SK-N-SH (cell line): ENCODE results near the gene PLOD2. TPM values are rescaled to one million over a fixed set of nuclear protein-coding genes. Genes with fewer than 3 reads are reported as not detected.

Experiments used
- CTCF ChIA-PET: fragments of 300-600, 350-600 bp; formaldehyde crosslinking; extraction: SDS; loops from one replicate; lab custom pipeline; 2021; lab: Yijun Ruan, JAX
- POLR2A ChIA-PET: fragments of 350-600 bp; sonication (Branson Sonifier 250); formaldehyde crosslinking; extraction: SDS; loops from one replicate; lab custom pipeline; 2020; ENCODE audit warnings: antibody characterized with exemption, inconsistent platforms; lab: Yijun Ruan, JAX
- DNase-seq: peaks from one replicate; pipeline ENCODE4 v3.0.0; 2012
- H2AFZ ChIP-seq: fragments of 200-600 bp; sonication (generic); 2 replicates; pipeline ENCODE4 v1.8.1; 2016; ENCODE audit warnings: antibody characterized with exemption, mild to moderate bottlenecking, low read depth
- H3F3A ChIP-seq: fragments of 200-600 bp; sonication (generic); replicated peaks from 2 replicates; pipeline ENCODE3; 2016; ENCODE audit warnings: antibody characterized with exemption, mild to moderate bottlenecking; ENCODE audit not compliant: insufficient read depth
- H3K27ac ChIP-seq, 2 experiments: fragments of 200-500 bp in 1 of 2; fragments of 200-600 bp in 1 of 2; sonication (Bioruptor generic) in 1 of 2; sonication (generic), shearing (Covaris generic) in 1 of 2; 2 replicates each; pipeline versions ENCODE4 v1.5.1 to v1.6.1; 2014 to 2016; ENCODE audit warnings: low read depth in 2 of 2, inconsistent platforms in 1 of 2, low read length in 1 of 2, mild to moderate bottlenecking in 1 of 2, mixed read lengths in 1 of 2
- H3K27me3 ChIP-seq: fragments of 200-600 bp; sonication (generic), shearing (Covaris generic); 2 replicates; pipeline ENCODE4 v1.6.1; 2016; ENCODE audit warnings: mixed run types; ENCODE audit not compliant: insufficient read depth
- H3K36me3 ChIP-seq, 2 experiments: fragments of 200-500 bp in 1 of 2; fragments of 200-600 bp in 1 of 2; sonication (Bioruptor generic) in 1 of 2; sonication (generic) in 1 of 2; replicated peaks in 1 of 2; 2 replicates each; pipeline versions ENCODE3 to v1.5.1; 2014 to 2016; ENCODE audit warnings: low read length in 1 of 2, mild to moderate bottlenecking in 1 of 2; ENCODE audit not compliant: insufficient read depth in 2 of 2, control insufficient read depth in 1 of 2
- H3K4me1 ChIP-seq, 2 experiments: fragments of 200-500 bp in 1 of 2; fragments of 200-600 bp in 1 of 2; sonication (Bioruptor generic) in 1 of 2; sonication (generic), shearing (Covaris generic) in 1 of 2; 2 replicates each; pipeline versions ENCODE4 v1.5.1 to v1.6.1; 2014 to 2016; ENCODE audit warnings: low read depth in 1 of 2, low read length in 1 of 2, mixed run types in 1 of 2; ENCODE audit not compliant: insufficient read depth in 2 of 2, control insufficient read depth in 1 of 2
- H3K4me2 ChIP-seq: fragments of 200-600 bp; sonication (generic), shearing (Covaris generic); 2 replicates; pipeline ENCODE4 v1.6.1; 2017; ENCODE audit warnings: mixed run types
- H3K4me3 ChIP-seq, 2 experiments: fragments of 200-500 bp in 1 of 2; fragments of 200-600 bp in 1 of 2; sonication (Bioruptor generic) in 1 of 2; sonication (generic), shearing (Covaris generic) in 1 of 2; 2 replicates each; pipeline versions ENCODE4 v1.5.1 to v1.8.1; 2014 to 2016; ENCODE audit warnings: low read depth in 2 of 2, inconsistent platforms in 1 of 2, low read length in 1 of 2, mild to moderate bottlenecking in 1 of 2, mixed read lengths in 1 of 2, moderate library complexity in 1 of 2
- H3K79me2 ChIP-seq: fragments of 200-600 bp; sonication (generic); 2 replicates; pipeline ENCODE4 v1.8.1; 2017; ENCODE audit warnings: mild to moderate bottlenecking; ENCODE audit not compliant: insufficient read depth
- H3K9ac ChIP-seq: fragments of 200-600 bp; sonication (generic); 2 replicates; pipeline ENCODE4 v1.6.1; 2017; ENCODE audit warnings: mixed run types
- H3K9me2 ChIP-seq: fragments of 200-600 bp; sonication (generic); 2 replicates; pipeline ENCODE4 v1.6.1; 2017; ENCODE audit warnings: mixed run types
- H3K9me3 ChIP-seq: fragments of 200-600 bp; sonication (generic); 2 replicates; pipeline ENCODE4 v1.6.1; 2017; ENCODE audit warnings: mixed run types, mild to moderate bottlenecking, moderate library complexity
- H4K20me1 ChIP-seq: fragments of 200-600 bp; sonication (generic); 2 replicates; pipeline ENCODE4 v1.6.1; 2017; ENCODE audit warnings: mild to moderate bottlenecking, mixed run types; ENCODE audit not compliant: insufficient read depth
- ELF1 ChIP-seq: IDR thresholded peaks from 2 replicates; pipeline ENCODE4 v1.4.0; 2012
- EZH2phosphoT487 ChIP-seq: fragments of 200-600 bp; sonication (generic); IDR thresholded peaks from 2 replicates; pipeline ENCODE4 v1.6.1; 2017; ENCODE audit warnings: low read depth, mixed run types, mild to moderate bottlenecking, antibody characterized with exemption, moderate library complexity, borderline replicate concordance
- FOSL2 ChIP-seq: IDR thresholded peaks from 2 replicates; pipeline ENCODE4 v1.4.0; 2012; ENCODE audit warnings: low read depth, mild to moderate bottlenecking, moderate library complexity, borderline replicate concordance
- FOXJ3 ChIP-seq: sonication (generic); formaldehyde crosslinking; IDR thresholded peaks from 2 replicates; pipeline ENCODE4 v1.5.1; 2020; ENCODE audit warnings: mild to moderate bottlenecking, missing genetic modification reagents
- JUND ChIP-seq: IDR thresholded peaks from 2 replicates; pipeline ENCODE4 v1.4.0; 2012
- MXI1 ChIP-seq: IDR thresholded peaks from 2 replicates; pipeline ENCODE4 v1.6.1; 2012; ENCODE audit warnings: mild to moderate bottlenecking, low read depth, low read length, improper control_type of control experiment
- NFIC ChIP-seq: IDR thresholded peaks from 2 replicates; pipeline ENCODE4 v1.4.0; 2012; ENCODE audit warnings: borderline replicate concordance
- RCOR1 ChIP-seq: fragments of 150-350 bp; IDR thresholded peaks from 2 replicates; pipeline ENCODE4 v1.6.1; 2017; ENCODE audit warnings: antibody characterized with exemption, low read length
- SIN3A ChIP-seq: IDR thresholded peaks from 2 replicates; pipeline ENCODE4 v1.6.1; 2012; ENCODE audit warnings: low read depth, mild to moderate bottlenecking, low read length, moderate library complexity, borderline replicate concordance
- SMC3 ChIP-seq: IDR thresholded peaks from 2 replicates; pipeline ENCODE4 v1.6.1; 2012; ENCODE audit warnings: low read depth, low read length, improper control_type of control experiment
- TAF1 ChIP-seq: IDR thresholded peaks from 2 replicates; pipeline ENCODE4 v1.6.1; 2012; ENCODE audit warnings: low read depth, mild to moderate bottlenecking, low read length, moderate library complexity, borderline replicate concordance
- TEAD4 ChIP-seq: IDR thresholded peaks from 2 replicates; pipeline ENCODE4 v1.4.0; 2012; ENCODE audit warnings: mild to moderate bottlenecking, borderline replicate concordance; ENCODE audit not compliant: insufficient read depth
- YY1 ChIP-seq: IDR thresholded peaks from 2 replicates; pipeline ENCODE4 v1.4.0; 2012; ENCODE audit warnings: low read depth, mild to moderate bottlenecking
- WGBS: methylation state at CpG from one replicate; pipeline ENCODE4 v1.1.6; 2017; ENCODE audit warnings: low lambda C conversion rate; 5-methylcytosine and 5-hydroxymethylcytosine counted together
- polyA plus RNA-seq, 3 experiments: library from polyadenylated mRNA; depleted of rRNA; stranded (reverse); fragments of >200 nt; gene quantifications; 2 replicates each; pipeline ENCODE4 v1.2.3, GENCODE V29; 2012
- TF ChIP-seq, protein P1 (sequence below): IDR thresholded peaks from 2 replicates; pipeline ENCODE4 v1.6.1; 2012; ENCODE audit warnings: mild to moderate bottlenecking, low read depth, low read length, moderate library complexity
- TF ChIP-seq, protein P2 (sequence below): fragments of 200-600 bp; sonication (generic); IDR thresholded peaks from 2 replicates; pipeline ENCODE4 v1.6.1; 2017; ENCODE audit warnings: antibody characterized with exemption, mild to moderate bottlenecking, moderate library complexity
- TF ChIP-seq, protein P3 (sequence below): fragments of 150-350 bp; IDR thresholded peaks from 2 replicates; pipeline ENCODE4 v1.6.1; 2017; ENCODE audit warnings: antibody characterized with exemption, low read length, low read depth, borderline replicate concordance

The PLOD2 gene
- polyA plus RNA-seq, 1 of the 3 experiments (the other 2 are of a cell fraction), result 0.58 TPM

DNA sequence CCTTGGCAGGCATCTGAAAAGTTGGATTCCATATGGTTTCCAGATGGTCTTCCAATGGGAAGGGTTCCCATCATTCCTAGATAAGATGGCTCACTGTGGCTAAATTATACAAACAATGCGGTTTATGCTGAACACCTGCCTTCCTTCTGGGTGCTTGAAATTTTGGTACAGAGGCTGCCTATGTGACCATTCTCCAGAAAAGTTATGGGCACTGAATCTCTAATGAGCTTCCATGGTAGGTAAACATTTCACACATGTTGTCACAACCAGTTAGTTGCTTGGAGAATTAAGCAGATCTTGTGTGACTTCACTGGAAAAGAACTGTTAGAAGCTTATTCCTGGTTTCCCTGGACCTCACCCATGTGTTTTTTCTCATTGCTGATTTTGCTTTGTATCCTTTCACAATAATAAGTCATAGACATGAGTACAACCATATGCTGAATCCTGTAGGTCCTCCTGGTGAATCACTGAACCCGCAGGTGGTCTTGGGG, 30.1 kb downstream of the PLOD2 start:
- Histone ChIP-seq H2AFZ (no peak overlapping the region), H3K27me3 (no peaks in the 10 kb centered on the region), H3K4me2 (no peak overlapping the region), H4K20me1 (no peaks in the 10 kb centered on the region), H3K4me3 (no peak overlapping the region), H3K9me3 (no peaks in the 10 kb centered on the region), H3K4me1 (no peaks in the 10 kb centered on the region), H3K27ac (peak overlapping the region in 1 of 2 experiments; percentile 39; a peak in 1 of 4 replicates), H3F3A (no peaks in the 10 kb centered on the region), H3K9ac (no peak overlapping the region), H3K9me2 (no peaks in the 10 kb centered on the region), H3K36me3 (no peaks in the 10 kb centered on the region), H3K79me2 (no peaks in the 10 kb centered on the region)
- TF ChIP-seq JUND (no peak), ELF1 (no peak), TEAD4 (no peak), SIN3A (no peak), NFIC (no peak), RCOR1 (no peak), FOXJ3 (CRISPR knock-in tag) (no peak), MXI1 (no peak), SMC3 (no peak), FOSL2 (no peak), EZH2phosphoT487 (no peak), TAF1 (no peak), YY1 (no peak)
- TF ChIP-seq, protein P1, sequence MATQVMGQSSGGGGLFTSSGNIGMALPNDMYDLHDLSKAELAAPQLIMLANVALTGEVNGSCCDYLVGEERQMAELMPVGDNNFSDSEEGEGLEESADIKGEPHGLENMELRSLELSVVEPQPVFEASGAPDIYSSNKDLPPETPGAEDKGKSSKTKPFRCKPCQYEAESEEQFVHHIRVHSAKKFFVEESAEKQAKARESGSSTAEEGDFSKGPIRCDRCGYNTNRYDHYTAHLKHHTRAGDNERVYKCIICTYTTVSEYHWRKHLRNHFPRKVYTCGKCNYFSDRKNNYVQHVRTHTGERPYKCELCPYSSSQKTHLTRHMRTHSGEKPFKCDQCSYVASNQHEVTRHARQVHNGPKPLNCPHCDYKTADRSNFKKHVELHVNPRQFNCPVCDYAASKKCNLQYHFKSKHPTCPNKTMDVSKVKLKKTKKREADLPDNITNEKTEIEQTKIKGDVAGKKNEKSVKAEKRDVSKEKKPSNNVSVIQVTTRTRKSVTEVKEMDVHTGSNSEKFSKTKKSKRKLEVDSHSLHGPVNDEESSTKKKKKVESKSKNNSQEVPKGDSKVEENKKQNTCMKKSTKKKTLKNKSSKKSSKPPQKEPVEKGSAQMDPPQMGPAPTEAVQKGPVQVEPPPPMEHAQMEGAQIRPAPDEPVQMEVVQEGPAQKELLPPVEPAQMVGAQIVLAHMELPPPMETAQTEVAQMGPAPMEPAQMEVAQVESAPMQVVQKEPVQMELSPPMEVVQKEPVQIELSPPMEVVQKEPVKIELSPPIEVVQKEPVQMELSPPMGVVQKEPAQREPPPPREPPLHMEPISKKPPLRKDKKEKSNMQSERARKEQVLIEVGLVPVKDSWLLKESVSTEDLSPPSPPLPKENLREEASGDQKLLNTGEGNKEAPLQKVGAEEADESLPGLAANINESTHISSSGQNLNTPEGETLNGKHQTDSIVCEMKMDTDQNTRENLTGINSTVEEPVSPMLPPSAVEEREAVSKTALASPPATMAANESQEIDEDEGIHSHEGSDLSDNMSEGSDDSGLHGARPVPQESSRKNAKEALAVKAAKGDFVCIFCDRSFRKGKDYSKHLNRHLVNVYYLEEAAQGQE, result no peak
- TF ChIP-seq, protein P2, sequence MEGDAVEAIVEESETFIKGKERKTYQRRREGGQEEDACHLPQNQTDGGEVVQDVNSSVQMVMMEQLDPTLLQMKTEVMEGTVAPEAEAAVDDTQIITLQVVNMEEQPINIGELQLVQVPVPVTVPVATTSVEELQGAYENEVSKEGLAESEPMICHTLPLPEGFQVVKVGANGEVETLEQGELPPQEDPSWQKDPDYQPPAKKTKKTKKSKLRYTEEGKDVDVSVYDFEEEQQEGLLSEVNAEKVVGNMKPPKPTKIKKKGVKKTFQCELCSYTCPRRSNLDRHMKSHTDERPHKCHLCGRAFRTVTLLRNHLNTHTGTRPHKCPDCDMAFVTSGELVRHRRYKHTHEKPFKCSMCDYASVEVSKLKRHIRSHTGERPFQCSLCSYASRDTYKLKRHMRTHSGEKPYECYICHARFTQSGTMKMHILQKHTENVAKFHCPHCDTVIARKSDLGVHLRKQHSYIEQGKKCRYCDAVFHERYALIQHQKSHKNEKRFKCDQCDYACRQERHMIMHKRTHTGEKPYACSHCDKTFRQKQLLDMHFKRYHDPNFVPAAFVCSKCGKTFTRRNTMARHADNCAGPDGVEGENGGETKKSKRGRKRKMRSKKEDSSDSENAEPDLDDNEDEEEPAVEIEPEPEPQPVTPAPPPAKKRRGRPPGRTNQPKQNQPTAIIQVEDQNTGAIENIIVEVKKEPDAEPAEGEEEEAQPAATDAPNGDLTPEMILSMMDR, result no peak
- TF ChIP-seq, protein P3, sequence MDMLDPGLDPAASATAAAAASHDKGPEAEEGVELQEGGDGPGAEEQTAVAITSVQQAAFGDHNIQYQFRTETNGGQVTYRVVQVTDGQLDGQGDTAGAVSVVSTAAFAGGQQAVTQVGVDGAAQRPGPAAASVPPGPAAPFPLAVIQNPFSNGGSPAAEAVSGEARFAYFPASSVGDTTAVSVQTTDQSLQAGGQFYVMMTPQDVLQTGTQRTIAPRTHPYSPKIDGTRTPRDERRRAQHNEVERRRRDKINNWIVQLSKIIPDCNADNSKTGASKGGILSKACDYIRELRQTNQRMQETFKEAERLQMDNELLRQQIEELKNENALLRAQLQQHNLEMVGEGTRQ, result no peak
- no peak for DNase-seq
- WGBS, result 12% methylated on average over 2 of the region's 2 CpGs
- POLR2A ChIA-PET, result no interaction called here
- CTCF ChIA-PET, result no interaction called here
